Urinary bladder (tissue), 4 donors: ENCODE measurements around the gene ENTHD1. TPM values are rescaled to one million over a fixed set of nuclear protein-coding genes. Genes with fewer than 3 reads are reported as not detected.

ENCODE experiments used
- DNase-seq: peaks from one replicate; pipeline ENCODE4 v3.0.0-alpha.2; 2015; ENCODE audit errors: extremely low spot score
- H3K27ac ChIP-seq: one replicate; pipeline ENCODE4 v1.5.1; 2013; ENCODE audit warnings: low read depth, mild to moderate bottlenecking, moderate library complexity
- H3K36me3 ChIP-seq: one replicate; pipeline ENCODE4 v1.6.1; 2013; ENCODE audit warnings: mild to moderate bottlenecking, moderate library complexity; ENCODE audit not compliant: insufficient read depth
- H3K4me1 ChIP-seq: one replicate; pipeline ENCODE4 v1.6.1; 2013; ENCODE audit warnings: mild to moderate bottlenecking, moderate library complexity; ENCODE audit not compliant: insufficient read depth
- H3K4me3 ChIP-seq: one replicate; pipeline ENCODE4 v1.5.1; 2013; ENCODE audit warnings: low read depth, low read length
- WGBS: extraction: QIAGEN DNeasy Blood & Tissue Kit; methylation state at CpG from one replicate; pipeline ENCODE4 v1.1.7; 2013; 5-methylcytosine and 5-hydroxymethylcytosine counted together
- polyA plus RNA-seq: library from polyadenylated mRNA; stranded (reverse); fragments of 200-250 nt; gene quantifications from one replicate; pipeline ENCODE4 v1.2.3, GENCODE V29; 2013
- total RNA-seq: library from RNA; depleted of rRNA; stranded (reverse); fragments of >200 nt; gene quantifications from one replicate; pipeline ENCODE4 v1.2.3, GENCODE V29; 2014
- donor health status: healthy with polysubstance abuse.
- donor health status: healthy.

ENTHD1 gene, protein sequence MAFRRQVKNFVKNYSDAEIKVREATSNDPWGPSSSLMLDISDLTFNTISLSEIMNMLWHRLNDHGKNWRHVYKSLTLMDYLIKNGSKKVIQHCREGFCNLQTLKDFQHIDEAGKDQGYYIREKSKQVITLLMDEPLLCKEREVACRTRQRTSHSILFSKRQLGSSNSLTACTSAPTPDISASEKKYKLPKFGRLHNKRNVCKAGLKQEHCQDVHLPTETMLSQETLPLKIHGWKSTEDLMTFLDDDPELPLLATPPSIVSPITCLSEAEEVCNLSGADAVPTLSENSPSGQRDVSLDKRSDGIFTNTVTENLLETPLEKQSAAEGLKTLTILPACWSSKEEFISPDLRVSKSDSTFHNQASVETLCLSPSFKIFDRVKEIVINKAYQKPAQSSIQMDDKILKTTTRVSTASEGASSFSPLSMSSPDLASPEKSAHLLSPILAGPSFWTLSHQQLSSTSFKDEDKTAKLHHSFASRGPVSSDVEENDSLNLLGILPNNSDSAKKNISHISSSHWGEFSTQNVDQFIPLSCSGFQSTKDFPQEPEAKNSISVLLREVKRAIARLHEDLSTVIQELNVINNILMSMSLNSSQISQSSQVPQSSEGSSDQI
- not detected for total RNA-seq
- polyA plus RNA-seq = not detected

DNA sequence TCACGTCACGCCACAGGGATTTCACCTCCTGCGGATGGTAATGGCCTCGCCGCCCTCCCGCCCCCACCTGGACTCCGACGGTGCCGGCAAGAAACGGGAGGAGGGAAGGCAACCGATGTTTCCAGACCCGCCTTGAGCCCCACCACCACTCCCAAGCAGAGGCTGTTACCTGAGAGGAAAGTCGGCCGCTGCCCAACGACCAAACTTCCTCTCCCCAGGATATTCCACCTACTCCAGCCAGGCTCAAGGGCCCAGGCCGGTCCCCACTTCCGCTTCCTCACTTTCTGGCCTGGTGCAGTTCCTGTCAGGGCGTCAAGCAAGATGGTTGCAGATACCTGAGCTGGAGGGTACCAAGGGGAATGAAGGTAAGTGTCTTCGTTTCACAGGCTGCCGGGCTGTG, at the start of gene ENTHD1:
ENTHD1 (minus strand) TSS at position 235 of the 400 bp plus-strand sequence. CDS start 6,012 bp downstream, outside the sequence.
- 79% methylated on average over 20 of the region's 20 CpGs for WGBS
- H3K27ac ChIP-seq = no peak within 1 kb of the TSS
- DNase-seq = no peak
- H3K36me3 ChIP-seq = no peaks in the 10 kb centered on the region
- no peaks in the 10 kb centered on the region for H3K4me1 ChIP-seq
- no peak within 1 kb of the TSS for H3K4me3 ChIP-seq

GRCh38 chr22:39943337-39943736, 49.8 kb upstream of the ENTHD1 start:
- WGBS = 81% methylated on average over 5 of the region's 5 CpGs
- Histone ChIP-seq H3K27ac (no peak overlapping the region), H3K4me3 (no peak overlapping the region), H3K36me3 (no peaks in the 10 kb centered on the region), H3K4me1 (no peaks in the 10 kb centered on the region)
- DNase-seq = no peak

DNA sequence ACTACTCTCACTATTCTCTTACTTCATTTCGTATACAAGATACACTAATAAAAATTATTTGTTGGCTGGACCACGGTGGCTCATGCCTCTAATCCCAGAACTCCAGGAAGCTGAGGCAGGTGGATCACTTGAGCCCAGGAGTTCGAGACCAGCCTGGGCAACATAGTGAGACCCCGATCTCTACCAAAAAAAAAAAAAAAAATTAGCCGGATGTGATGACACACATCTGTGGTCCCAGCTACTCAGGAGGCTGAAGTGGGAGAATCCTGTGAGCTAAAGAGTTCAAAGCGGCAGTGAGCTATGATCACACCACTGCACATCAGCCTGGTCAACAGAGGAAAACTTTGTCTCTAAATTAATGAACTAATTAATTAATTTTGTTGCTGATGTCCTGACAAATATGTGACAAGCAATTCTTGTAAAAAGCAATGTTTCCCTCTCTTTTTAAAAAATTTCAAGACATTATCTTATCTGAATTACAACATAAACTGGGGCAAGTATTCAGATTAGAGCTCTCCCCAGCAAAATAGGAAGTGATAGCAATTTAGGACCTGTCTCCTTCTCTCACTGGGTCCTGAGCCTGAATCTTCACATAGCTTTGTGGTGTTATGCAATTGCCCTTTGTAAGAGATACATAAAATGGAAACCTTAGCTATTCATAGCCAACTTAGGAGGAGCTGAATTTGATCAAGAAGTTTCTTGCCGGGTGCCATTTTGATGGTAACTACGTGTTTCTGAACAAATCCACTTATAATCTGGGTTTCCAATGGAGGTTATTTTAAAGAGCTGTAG, 49.1 kb upstream of the ENTHD1 start:
- H3K36me3 ChIP-seq = no peaks in the 10 kb centered on the region
- WGBS = 77% methylated on average over 8 of the region's 8 CpGs
- H3K4me1 ChIP-seq = no peaks in the 10 kb centered on the region
- no peak overlapping the region for H3K4me3 ChIP-seq
- no peak overlapping the region for H3K27ac ChIP-seq
- DNase-seq = no peak

- H3K4me3 ChIP-seq = no peak overlapping the region
- DNase-seq = no peak
- no peaks in the 10 kb centered on the region for H3K36me3 ChIP-seq
- no peaks in the 10 kb centered on the region for H3K4me1 ChIP-seq
- H3K27ac ChIP-seq = no peak overlapping the region
- WGBS = 89% methylated on average over 2 of the region's 2 CpGs
Measured at GRCh38 chr22:39941601-39942000, 48.0 kb upstream of the ENTHD1 start.

- DNase-seq = no peak
- no peak overlapping the region for H3K4me3 ChIP-seq
- no peaks in the 10 kb centered on the region for H3K4me1 ChIP-seq
- no peak overlapping the region for H3K27ac ChIP-seq
- WGBS = 63% methylated on average over 9 of the region's 9 CpGs
- no peaks in the 10 kb centered on the region for H3K36me3 ChIP-seq
Measured at GRCh38 chr22:39940757-39941305, 47.3 kb upstream of the ENTHD1 start.

DNA sequence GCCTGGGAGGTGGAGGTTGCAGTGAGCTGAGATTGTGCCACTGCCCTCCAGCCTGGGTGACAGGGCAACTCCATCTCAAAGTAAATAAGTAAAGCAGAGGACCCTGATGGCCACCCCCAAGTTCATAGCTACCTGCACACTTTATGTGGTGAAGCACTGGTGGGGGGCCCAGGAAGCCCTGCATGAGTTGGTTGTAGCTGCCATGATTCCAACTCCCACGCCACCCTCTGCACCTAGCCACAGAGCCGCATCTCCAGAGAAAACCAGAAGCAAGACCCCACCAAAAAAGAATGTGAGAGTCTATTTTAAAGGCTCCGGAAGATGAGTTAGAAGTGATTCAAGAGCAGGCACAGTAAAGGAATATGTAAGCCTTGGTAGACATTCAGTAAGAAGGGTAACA, 46.3 kb upstream of the ENTHD1 start:
- WGBS = 96% methylated on average over 3 of the region's 3 CpGs
- Histone ChIP-seq H3K36me3 (no peaks in the 10 kb centered on the region), H3K4me3 (no peak overlapping the region), H3K27ac (no peak overlapping the region), H3K4me1 (no peaks in the 10 kb centered on the region)
- DNase-seq = no peak

GRCh38 chr22:39938509-39939111, 45.0 kb upstream of the ENTHD1 start:
- Histone ChIP-seq H3K27ac (no peak overlapping the region), H3K36me3 (no peaks in the 10 kb centered on the region), H3K4me3 (no peak overlapping the region), H3K4me1 (no peaks in the 10 kb centered on the region)
- WGBS = 80% methylated on average over 14 of the region's 14 CpGs
- DNase-seq = no peak

DNA sequence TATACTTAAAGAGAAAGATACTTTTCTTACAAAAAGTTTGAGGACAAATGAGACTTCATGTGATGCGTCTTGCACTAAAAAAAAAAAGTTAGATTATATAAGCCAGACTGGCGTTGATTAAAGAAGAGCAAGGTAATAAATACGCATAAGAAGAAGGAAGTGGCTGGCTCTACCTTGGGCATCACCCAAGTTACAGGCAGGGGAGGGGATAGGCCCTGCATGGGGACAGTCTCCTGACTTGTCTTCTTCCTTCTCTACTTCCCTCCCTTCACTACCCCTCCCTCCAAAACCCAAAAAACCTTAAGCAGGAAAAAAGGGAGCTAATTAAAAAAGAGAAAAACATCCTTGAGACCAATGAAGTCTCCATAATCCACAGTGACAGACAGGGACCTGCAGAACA, 44.3 kb upstream of the ENTHD1 start:
- no peak for DNase-seq
- H3K4me3 ChIP-seq = no peak overlapping the region
- WGBS = 83% methylated on average over 3 of the region's 3 CpGs

DNA sequence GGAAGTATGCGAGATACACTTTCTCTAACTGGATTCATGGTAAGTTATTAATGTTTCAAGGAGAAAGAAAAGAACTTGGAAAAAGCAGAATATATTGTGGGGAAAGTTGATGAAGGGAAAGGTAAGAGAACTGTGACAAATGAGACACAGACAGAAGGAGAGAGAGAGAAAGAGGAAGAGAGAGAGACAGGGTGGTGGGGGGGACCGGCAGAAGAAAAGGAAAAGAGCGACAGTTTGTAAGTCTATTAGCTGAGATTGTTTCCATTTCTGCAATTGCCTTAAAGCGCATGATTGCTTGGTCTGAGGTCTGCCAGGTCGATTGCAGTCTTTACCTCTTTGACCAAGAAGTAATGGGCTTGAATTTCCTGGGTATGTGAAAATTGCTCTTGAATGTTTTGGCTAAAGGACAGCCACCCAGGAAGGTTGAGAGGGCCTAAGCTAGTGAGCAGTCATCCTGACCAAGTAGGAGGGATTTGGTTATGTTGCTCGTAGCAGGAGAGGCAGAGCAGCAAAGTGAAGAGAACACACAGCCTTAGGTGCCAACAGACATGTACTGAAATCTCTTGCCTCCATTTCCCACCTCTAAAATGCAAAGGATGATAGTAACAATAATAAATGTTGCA, 43.1 kb upstream of the ENTHD1 start:
- 69% methylated on average over 6 of the region's 6 CpGs for WGBS
- H3K36me3 ChIP-seq = no peaks in the 10 kb centered on the region
- no peak for DNase-seq

More for the DNA sequence above, 44.3 kb upstream of the ENTHD1 start:
- H3K27ac ChIP-seq = no peak overlapping the region
- no peaks in the 10 kb centered on the region for H3K4me1 ChIP-seq
- H3K36me3 ChIP-seq = no peaks in the 10 kb centered on the region

DNA sequence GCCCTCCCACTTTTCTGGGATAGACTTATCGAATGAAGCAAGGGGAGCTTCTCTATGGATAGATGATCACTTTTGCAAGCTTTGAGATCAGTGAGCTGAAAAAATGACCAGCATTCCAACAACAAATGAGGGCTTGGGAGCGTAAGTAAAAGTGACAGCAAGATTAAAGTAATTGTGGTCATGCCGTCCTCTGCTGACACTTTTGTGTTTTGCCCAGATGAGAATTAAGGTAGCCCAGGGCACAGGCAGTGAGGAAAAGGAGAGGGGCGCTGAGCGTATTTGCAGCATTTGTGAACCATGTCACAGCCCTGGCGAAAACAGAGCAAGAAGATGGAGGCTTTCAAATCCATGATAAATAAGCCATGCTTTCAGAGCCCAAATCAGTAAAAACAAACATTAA, 42.1 kb upstream of the ENTHD1 start:
- 62% methylated on average over 6 of the region's 6 CpGs for WGBS

More for the DNA sequence above, 43.1 kb upstream of the ENTHD1 start:
- Histone ChIP-seq H3K27ac (no peak overlapping the region), H3K4me1 (no peaks in the 10 kb centered on the region), H3K4me3 (no peak overlapping the region)

GRCh38 chr22:39935116-39935515, 41.6 kb upstream of the ENTHD1 start:
- Histone ChIP-seq H3K4me1 (no peaks in the 10 kb centered on the region), H3K27ac (no peak overlapping the region), H3K4me3 (no peak overlapping the region), H3K36me3 (no peaks in the 10 kb centered on the region)
- no peak for DNase-seq
- 72% methylated on average over 4 of the region's 4 CpGs for WGBS

More for the DNA sequence above, 42.1 kb upstream of the ENTHD1 start:
- Histone ChIP-seq H3K4me1 (no peaks in the 10 kb centered on the region), H3K27ac (no peak overlapping the region), H3K36me3 (no peaks in the 10 kb centered on the region), H3K4me3 (no peak overlapping the region)
- DNase-seq = no peak

GRCh38 chr22:39933741-39934140, 40.2 kb upstream of the ENTHD1 start:
- no peak for DNase-seq
- no peak overlapping the region for H3K4me3 ChIP-seq
- H3K4me1 ChIP-seq = no peaks in the 10 kb centered on the region
- H3K36me3 ChIP-seq = no peaks in the 10 kb centered on the region
- no peak overlapping the region for H3K27ac ChIP-seq
- 92% methylated on average over 8 of the region's 8 CpGs for WGBS
